ENCODE measurements around the gene DNAJC25.
"Not testable (repeated sequence)": the region's sequence is repeated elsewhere in the genome, so short reads cannot be mapped to it uniquely, and the experiment has no call there.

Gene DNAJC25

GRCh38 chr9:111662576-111663300, 31.6 kb downstream of the DNAJC25 start:
- peaks cover 42% of the 10 kb centered on the region for H3K4me1 Mint-ChIP-seq (ENCODE audit: low read depth)
- no peaks in the 10 kb centered on the region for H3K9me3 Mint-ChIP-seq
- intact Hi-C loops (cut with micrococcal nuclease) = no loop called here
- peak overlapping the region; percentile 93 for H3K4me3 Mint-ChIP-seq
- H3K27ac Mint-ChIP-seq = peak overlapping the region; percentile 89
- H3K27me3 Mint-ChIP-seq = peaks cover 3% of the 10 kb centered on the region
- H3K36me3 Mint-ChIP-seq (ENCODE audit: low read depth) = peaks cover 48% of the 10 kb centered on the region

DNA sequence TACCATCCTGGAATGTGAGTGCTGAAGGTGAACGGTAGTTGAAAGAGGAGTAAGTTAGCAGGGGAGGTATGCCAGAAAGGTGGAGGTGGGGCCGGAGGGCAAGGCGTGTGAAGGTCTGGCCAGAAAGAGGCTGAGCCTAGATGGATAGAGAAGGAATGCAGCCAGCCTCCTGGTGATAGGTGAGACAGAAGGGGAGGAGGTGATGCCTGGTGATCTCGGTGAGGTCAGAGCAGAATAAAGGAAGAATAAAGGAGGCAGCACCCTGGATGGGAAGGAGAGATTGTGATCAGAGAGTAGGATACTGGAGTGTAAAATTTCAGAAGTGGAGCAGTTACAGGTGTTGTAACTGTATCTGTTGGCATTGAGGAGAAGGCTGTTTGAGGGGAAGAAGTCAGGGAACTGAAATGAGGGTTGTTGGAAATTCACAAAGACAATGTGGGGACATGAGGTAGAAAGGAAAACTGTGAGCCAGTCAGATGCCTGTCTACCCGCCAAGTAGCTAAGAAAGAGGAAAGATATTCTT, 32.2 kb downstream of the DNAJC25 start:
- intact Hi-C loops (cut with micrococcal nuclease) = no loop called here
- H3K4me3 Mint-ChIP-seq = peak overlapping the region; percentile 93

GRCh38 chr9:111668026-111668573, 37.0 kb downstream of the DNAJC25 start:
- Mint-ChIP-seq H3K9me3 (no peaks in the 10 kb centered on the region), H3K27ac (no peak overlapping the region), H3K4me3 (no peak overlapping the region), H3K36me3 (ENCODE audit: low read depth) (peaks cover 69% of the 10 kb centered on the region), H3K4me1 (ENCODE audit: low read depth) (peaks cover 12% of the 10 kb centered on the region), H3K27me3 (no peaks in the 10 kb centered on the region)
- intact Hi-C loops (cut with micrococcal nuclease) = loop anchor here (5.0 kb wide), 1 partner anchor 36 kb away; the partner anchor contains the start of gene DNAJC25

More for the DNA sequence above, 32.2 kb downstream of the DNAJC25 start:
- Mint-ChIP-seq H3K27ac (peak overlapping the region; percentile 89), H3K4me1 (ENCODE audit: low read depth) (peaks cover 42% of the 10 kb centered on the region), H3K9me3 (no peaks in the 10 kb centered on the region), H3K36me3 (ENCODE audit: low read depth) (peaks cover 54% of the 10 kb centered on the region), H3K27me3 (peaks cover 3% of the 10 kb centered on the region)

DNA sequence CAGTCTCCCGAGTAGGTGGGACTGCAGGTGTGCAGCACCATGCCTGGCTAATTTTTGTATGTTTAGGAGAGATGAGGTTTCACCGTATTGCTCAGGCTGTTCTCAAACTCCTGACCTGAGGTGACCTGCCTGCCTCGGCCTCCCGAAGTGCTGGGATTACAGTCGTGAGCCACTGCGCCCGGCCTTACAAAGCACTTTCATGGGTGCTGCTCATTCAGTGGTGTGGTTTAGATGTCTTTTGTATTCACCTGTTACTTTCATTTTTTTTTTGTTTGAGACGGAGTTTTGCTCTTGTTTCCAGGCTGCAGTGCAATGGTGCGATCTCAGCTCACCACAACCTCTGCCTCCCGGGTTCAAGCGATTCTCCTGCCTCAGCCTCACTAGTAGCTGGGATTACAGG, 37.5 kb downstream of the DNAJC25 start:
- H3K27ac Mint-ChIP-seq; H3K4me1 Mint-ChIP-seq (ENCODE audit: low read depth); H3K4me3 Mint-ChIP-seq; H3K9me3 Mint-ChIP-seq; H3K27me3 Mint-ChIP-seq: not testable (repeated sequence)
- H3K36me3 Mint-ChIP-seq (ENCODE audit: low read depth) = peaks cover 64% of the 10 kb centered on the region
- intact Hi-C loops (cut with micrococcal nuclease) = loop anchor here (5.0 kb wide), 1 partner anchor 36 kb away; the partner anchor contains the start of gene DNAJC25

DNA sequence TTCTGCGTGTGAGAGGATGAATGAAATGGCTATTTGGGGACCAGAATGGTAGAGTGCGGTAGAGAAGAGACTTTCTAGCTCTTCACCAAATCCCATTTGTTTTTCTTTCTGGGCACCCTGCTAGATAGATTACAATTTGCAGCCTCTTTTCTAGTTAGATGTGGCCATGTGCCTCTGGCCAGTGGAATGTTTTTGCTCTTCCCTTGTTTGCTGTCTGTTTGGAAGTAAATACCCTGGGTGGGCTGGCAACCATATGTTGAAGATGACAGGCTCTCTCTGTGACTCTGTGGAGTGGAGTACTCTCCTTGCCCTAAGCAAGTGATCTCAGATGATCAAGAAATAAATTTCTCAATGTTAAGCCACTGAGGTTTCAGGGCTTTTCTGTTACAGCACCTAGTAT, 43.2 kb downstream of the DNAJC25 start:
- no peaks in the 10 kb centered on the region for H3K4me1 Mint-ChIP-seq (ENCODE audit: low read depth)

GRCh38 chr9:111676116-111676515, 45.0 kb downstream of the DNAJC25 start:
- no peak overlapping the region for H3K27ac Mint-ChIP-seq
- no peaks in the 10 kb centered on the region for H3K9me3 Mint-ChIP-seq

More for the DNA sequence above, 43.2 kb downstream of the DNAJC25 start:
- Mint-ChIP-seq H3K9me3 (no peaks in the 10 kb centered on the region), H3K27ac (no peak overlapping the region), H3K36me3 (ENCODE audit: low read depth) (peaks cover 73% of the 10 kb centered on the region), H3K27me3 (no peaks in the 10 kb centered on the region), H3K4me3 (no peak overlapping the region)
- intact Hi-C loops (cut with micrococcal nuclease) = no loop called here

GRCh38 chr9:111678293-111678692, 47.2 kb downstream of the DNAJC25 start:
- H3K27me3 Mint-ChIP-seq = no peaks in the 10 kb centered on the region
- peaks cover 58% of the 10 kb centered on the region for H3K36me3 Mint-ChIP-seq (ENCODE audit: low read depth)
- H3K27ac Mint-ChIP-seq = no peak overlapping the region
- H3K4me3 Mint-ChIP-seq = no peak overlapping the region
- intact Hi-C loops (cut with micrococcal nuclease) = no loop called here
- H3K9me3 Mint-ChIP-seq = no peaks in the 10 kb centered on the region
- H3K4me1 Mint-ChIP-seq (ENCODE audit: low read depth) = no peaks in the 10 kb centered on the region

More at GRCh38 chr9:111676116-111676515, 45.0 kb downstream of the DNAJC25 start:
- Mint-ChIP-seq H3K27me3 (no peaks in the 10 kb centered on the region), H3K36me3 (ENCODE audit: low read depth) (peaks cover 71% of the 10 kb centered on the region), H3K4me1 (ENCODE audit: low read depth) (no peaks in the 10 kb centered on the region), H3K4me3 (no peak overlapping the region)
- intact Hi-C loops (cut with micrococcal nuclease) = no loop called here

GRCh38 chr9:111679199-111679598, 48.1 kb downstream of the DNAJC25 start:
- intact Hi-C loops (cut with micrococcal nuclease) = no loop called here
- Mint-ChIP-seq H3K27me3 (no peaks in the 10 kb centered on the region), H3K27ac (no peak overlapping the region), H3K9me3 (no peaks in the 10 kb centered on the region), H3K4me1 (ENCODE audit: low read depth) (no peaks in the 10 kb centered on the region), H3K36me3 (ENCODE audit: low read depth) (peaks cover 57% of the 10 kb centered on the region), H3K4me3 (no peak overlapping the region)

GRCh38 chr9:111683392-111683791, 52.3 kb downstream of the DNAJC25 start:
- no peaks in the 10 kb centered on the region for H3K27me3 Mint-ChIP-seq
- peaks cover 19% of the 10 kb centered on the region for H3K36me3 Mint-ChIP-seq (ENCODE audit: low read depth)
- H3K4me1 Mint-ChIP-seq (ENCODE audit: low read depth) = no peaks in the 10 kb centered on the region
- no peak overlapping the region for H3K27ac Mint-ChIP-seq
- no peak overlapping the region for H3K4me3 Mint-ChIP-seq
- intact Hi-C loops (cut with micrococcal nuclease) = no loop called here
- no peaks in the 10 kb centered on the region for H3K9me3 Mint-ChIP-seq

GRCh38 chr9:111691672-111692329, 60.7 kb downstream of the DNAJC25 start:
- intact Hi-C loops (cut with micrococcal nuclease) = loop anchor here (5.0 kb wide), 1 partner anchor 94 kb away; the partner anchor contains the start of gene PTGR1
- H3K4me1 Mint-ChIP-seq (ENCODE audit: low read depth) = no peaks in the 10 kb centered on the region
- no peak overlapping the region for H3K27ac Mint-ChIP-seq
- no peaks in the 10 kb centered on the region for H3K36me3 Mint-ChIP-seq (ENCODE audit: low read depth)
- no peaks in the 10 kb centered on the region for H3K27me3 Mint-ChIP-seq
- H3K9me3 Mint-ChIP-seq = no peaks in the 10 kb centered on the region
- no peak overlapping the region for H3K4me3 Mint-ChIP-seq

DNA sequence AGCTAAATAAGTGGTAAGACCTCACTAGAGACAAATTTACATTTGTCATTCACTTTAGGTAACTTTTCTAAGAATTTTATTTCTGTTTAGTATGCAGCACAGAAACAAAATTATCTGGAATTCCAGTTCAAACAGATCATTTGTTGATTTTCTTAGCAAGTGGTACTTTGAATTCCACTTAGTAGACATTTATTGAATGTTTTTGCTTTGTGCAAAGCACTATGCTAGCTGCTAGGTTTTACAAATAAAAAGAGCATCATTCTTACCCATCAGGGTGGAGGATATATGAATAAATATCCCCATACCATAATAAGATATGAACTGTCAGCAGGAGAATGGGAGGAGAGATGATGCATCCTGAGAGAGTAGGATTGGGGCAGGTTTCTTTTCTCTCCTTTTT, 65.7 kb downstream of the DNAJC25 start:
- Mint-ChIP-seq H3K4me3 (no peak overlapping the region), H3K4me1 (ENCODE audit: low read depth) (peaks cover 5% of the 10 kb centered on the region), H3K27me3 (no peaks in the 10 kb centered on the region), H3K36me3 (ENCODE audit: low read depth) (no peaks in the 10 kb centered on the region), H3K9me3 (peaks cover 8% of the 10 kb centered on the region), H3K27ac (no peak overlapping the region)
- intact Hi-C loops (cut with micrococcal nuclease) = no loop called here

GRCh38 chr9:111700776-111701175, 69.6 kb downstream of the DNAJC25 start:
- H3K36me3 Mint-ChIP-seq (ENCODE audit: low read depth) = no peaks in the 10 kb centered on the region
- intact Hi-C loops (cut with micrococcal nuclease) = no loop called here
- H3K4me1 Mint-ChIP-seq (ENCODE audit: low read depth) = peaks cover 5% of the 10 kb centered on the region
- H3K27ac Mint-ChIP-seq = no peak overlapping the region
- H3K4me3 Mint-ChIP-seq = no peak overlapping the region
- H3K27me3 Mint-ChIP-seq = no peaks in the 10 kb centered on the region
- peaks cover 8% of the 10 kb centered on the region for H3K9me3 Mint-ChIP-seq
